RWPE2 (cell line): ENCODE measurements around the gene YWHAE.
A peak's percentile ranks its signal among the peaks of the same experiment; 100 is the strongest.

Experiments
- ATAC-seq: fragments of 200-7000 bp; cut with Tn5 transposase; 3 replicates; pipeline ENCODE4 v1.9.1; 2021; ENCODE audit warnings: low read depth
- DNase-seq: peaks from one replicate; pipeline ENCODE4 v3.0.0-alpha.2; 2020; ENCODE audit warnings: low spot score
- H3K27ac ChIP-seq: fragments of 450-650 bp; 2 replicates; pipeline ENCODE4 v1.5.1; 2017; ENCODE audit warnings: mild to moderate bottlenecking; ENCODE audit not compliant: poor library complexity, severe bottlenecking
- H3K27me3 ChIP-seq: fragments of 250-450 bp; sonication (Bioruptor Pico); 2 replicates; pipeline ENCODE4 v1.5.1; 2021; ENCODE audit warnings: mild to moderate bottlenecking, moderate library complexity; ENCODE audit not compliant: insufficient read depth, poor library complexity, severe bottlenecking
- H3K36me3 ChIP-seq: fragments of 250-450 bp; sonication (Bioruptor Pico); 2 replicates; pipeline ENCODE4 v1.5.1; 2020; ENCODE audit warnings: low read depth, mild to moderate bottlenecking, moderate library complexity
- H3K4me1 ChIP-seq: fragments of 250-450 bp; sonication (Bioruptor Pico); 2 replicates; pipeline ENCODE4 v1.5.1; 2021; ENCODE audit warnings: mild to moderate bottlenecking, moderate library complexity; ENCODE audit not compliant: insufficient read depth, poor library complexity, severe bottlenecking
- H3K4me3 ChIP-seq: fragments of 250-450 bp; sonication (Bioruptor Pico); 2 replicates; pipeline ENCODE4 v1.5.1; 2021; ENCODE audit warnings: mild to moderate bottlenecking, moderate library complexity; ENCODE audit not compliant: severe bottlenecking
- H3K9me3 ChIP-seq: fragments of 250-450 bp; sonication (Bioruptor Pico); 2 replicates; pipeline ENCODE4 v1.5.1; 2021; ENCODE audit warnings: mild to moderate bottlenecking, moderate library complexity; ENCODE audit not compliant: severe bottlenecking
- TF ChIP-seq, protein P1 (sequence below): fragments of 450-650 bp; IDR thresholded peaks from one replicate; pipeline ENCODE4 v1.5.1; 2017; ENCODE audit warnings: mild to moderate bottlenecking, moderate library complexity; ENCODE audit not compliant: poor library complexity, severe bottlenecking

YWHAE gene

DNA sequence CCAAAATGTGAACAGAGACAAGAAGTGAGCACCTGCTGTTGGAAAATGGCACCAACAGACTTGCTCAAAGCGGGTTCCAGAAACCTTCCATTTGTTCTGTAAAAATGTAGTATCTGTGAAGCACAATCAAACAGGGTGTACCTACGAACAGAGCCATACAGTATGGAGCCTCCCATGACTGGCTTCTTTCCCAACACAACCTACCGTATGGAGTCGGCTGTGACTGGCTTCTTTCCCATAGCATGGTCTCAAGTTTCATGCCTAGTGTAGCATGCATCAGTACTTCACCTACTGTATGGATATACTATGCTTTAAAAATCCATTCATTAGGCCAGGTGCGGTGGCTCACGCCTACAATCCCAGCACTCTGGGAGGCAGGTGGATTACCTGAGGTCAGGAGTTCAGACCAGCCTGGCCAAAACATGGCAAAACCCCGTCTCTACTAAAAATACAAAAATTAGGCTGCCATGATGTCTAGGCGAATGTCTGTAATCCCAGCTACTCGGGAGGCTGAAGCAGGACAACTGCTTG lies 26.2 kb downstream of the YWHAE start:
- Histone ChIP-seq H3K4me3 (no peak overlapping the region), H3K4me1 (peaks cover 12% of the 10 kb centered on the region), H3K27me3 (no peaks in the 10 kb centered on the region), H3K9me3 (no peaks in the 10 kb centered on the region), H3K27ac (no peak overlapping the region), H3K36me3 (peaks cover 77% of the 10 kb centered on the region)
- TF ChIP-seq, protein P1, sequence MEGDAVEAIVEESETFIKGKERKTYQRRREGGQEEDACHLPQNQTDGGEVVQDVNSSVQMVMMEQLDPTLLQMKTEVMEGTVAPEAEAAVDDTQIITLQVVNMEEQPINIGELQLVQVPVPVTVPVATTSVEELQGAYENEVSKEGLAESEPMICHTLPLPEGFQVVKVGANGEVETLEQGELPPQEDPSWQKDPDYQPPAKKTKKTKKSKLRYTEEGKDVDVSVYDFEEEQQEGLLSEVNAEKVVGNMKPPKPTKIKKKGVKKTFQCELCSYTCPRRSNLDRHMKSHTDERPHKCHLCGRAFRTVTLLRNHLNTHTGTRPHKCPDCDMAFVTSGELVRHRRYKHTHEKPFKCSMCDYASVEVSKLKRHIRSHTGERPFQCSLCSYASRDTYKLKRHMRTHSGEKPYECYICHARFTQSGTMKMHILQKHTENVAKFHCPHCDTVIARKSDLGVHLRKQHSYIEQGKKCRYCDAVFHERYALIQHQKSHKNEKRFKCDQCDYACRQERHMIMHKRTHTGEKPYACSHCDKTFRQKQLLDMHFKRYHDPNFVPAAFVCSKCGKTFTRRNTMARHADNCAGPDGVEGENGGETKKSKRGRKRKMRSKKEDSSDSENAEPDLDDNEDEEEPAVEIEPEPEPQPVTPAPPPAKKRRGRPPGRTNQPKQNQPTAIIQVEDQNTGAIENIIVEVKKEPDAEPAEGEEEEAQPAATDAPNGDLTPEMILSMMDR = no peak
- ATAC-seq (peak; percentile 12; the same call in 1 of the 3 replicates), DNase-seq (no peak)

DNA sequence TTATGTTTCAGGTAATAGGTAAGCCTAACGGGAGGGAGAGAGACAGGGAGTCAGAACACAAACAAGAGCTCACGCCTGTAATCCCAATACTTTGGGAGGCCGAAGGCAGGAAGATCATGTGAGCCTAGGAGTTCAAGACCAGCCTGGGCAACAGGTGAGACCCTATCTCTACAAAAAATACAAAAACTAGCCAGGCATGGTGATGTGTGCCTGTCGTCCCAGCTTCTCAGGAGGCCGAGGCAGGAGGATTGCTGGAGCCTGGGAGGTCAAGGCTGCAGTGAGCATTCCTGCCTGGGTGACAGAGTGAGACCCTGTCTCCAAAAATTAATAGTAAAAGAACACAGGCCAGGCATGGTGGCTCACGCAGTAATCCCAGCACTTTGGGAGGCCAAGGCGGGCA lies 27.4 kb downstream of the YWHAE start:
- TF ChIP-seq, protein P1 = no peak
- DNase-seq (no peak), ATAC-seq (no peak)
- Histone ChIP-seq H3K4me1 (peaks cover 8% of the 10 kb centered on the region), H3K36me3 (peaks cover 69% of the 10 kb centered on the region), H3K9me3 (no peaks in the 10 kb centered on the region), H3K27me3 (no peaks in the 10 kb centered on the region), H3K4me3 (no peak overlapping the region), H3K27ac (no peak overlapping the region)

DNA sequence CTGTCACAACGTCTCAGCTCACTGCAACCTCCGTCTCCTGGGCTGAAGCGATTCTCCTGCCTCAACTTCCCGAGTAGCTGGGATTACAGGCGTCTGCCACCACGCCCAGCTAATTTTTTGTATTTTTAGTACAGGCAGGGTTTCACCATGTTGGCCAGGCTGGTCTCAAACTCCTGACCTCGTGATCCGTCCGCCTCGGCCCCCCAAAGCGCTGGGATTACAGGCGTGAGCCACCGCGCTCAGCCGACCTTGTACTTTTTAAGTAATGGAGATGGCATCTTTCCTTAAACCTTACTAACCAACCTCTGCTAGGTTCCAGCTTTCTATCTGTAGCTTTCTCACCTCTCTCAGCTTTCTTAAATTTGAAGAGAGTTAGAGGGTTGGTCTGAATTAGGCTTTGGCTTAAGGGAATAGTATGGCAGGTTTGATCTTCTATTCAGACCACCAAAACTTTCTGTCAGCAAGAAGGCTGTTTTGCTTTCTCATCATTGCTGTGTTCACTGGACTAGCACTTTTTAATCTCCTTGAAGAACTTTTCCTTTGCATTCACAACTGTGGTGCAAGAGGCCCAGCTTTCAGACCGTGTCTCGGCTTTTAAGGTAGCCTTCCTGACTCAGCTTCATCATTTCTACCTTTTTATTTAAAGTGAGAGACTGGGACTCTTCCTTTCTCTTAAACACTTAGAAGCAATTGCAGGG lies 28.0 kb downstream of the YWHAE start:
- Histone ChIP-seq H3K36me3 (peaks cover 65% of the 10 kb centered on the region), H3K27ac (no peak overlapping the region), H3K4me3 (no peak overlapping the region), H3K4me1 (peaks cover 13% of the 10 kb centered on the region), H3K27me3 (no peaks in the 10 kb centered on the region), H3K9me3 (no peaks in the 10 kb centered on the region)
- TF ChIP-seq, protein P1 = no peak
- ATAC-seq (no peak), DNase-seq (no peak)

DNA sequence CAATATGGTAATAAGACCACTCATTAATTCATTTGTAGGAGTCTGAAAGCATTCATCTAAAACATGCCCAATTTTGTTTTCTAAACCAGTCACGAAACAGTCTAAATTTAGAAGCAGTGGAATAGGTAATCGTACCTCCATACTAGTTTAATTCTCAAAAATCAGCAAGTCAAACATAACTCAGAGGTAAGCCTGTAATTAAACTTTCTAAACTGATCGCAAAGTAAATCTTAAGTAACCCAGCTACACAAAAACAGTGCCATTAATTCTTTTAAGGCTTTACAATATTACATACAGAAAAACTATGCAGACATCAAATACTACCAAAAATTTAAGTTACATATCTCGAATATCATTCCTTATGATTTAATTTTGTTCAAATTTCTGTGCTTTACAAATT lies 31.4 kb downstream of the YWHAE start:
- Histone ChIP-seq H3K27ac (peak overlapping the region; percentile 38), H3K27me3 (no peaks in the 10 kb centered on the region), H3K36me3 (peaks cover 59% of the 10 kb centered on the region), H3K4me1 (peaks cover 31% of the 10 kb centered on the region), H3K9me3 (no peaks in the 10 kb centered on the region), H3K4me3 (no peak overlapping the region)
- DNase-seq (no peak), ATAC-seq (no peak)
- TF ChIP-seq, protein P1 = no peak

DNA sequence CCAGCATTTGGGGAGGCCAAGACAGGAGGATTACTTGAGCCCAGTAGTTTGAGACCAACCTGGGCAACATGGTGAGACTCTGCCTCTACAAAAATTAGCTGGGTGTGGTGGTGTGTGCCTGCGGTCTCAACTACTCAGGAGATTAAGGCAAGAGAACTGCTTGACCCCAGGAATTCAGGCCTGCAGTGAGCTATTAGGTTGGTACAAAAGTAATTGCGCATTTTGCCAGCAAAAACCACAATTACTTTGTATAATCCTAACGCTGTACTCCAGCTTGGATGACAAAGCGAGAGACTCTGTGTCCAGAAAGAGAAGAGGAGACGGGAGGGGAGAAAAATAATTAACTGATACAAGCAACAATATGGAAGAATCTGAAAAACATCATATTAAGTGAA lies 32.7 kb downstream of the YWHAE start:
- H3K27ac ChIP-seq = peak overlapping the region; percentile 38
- peaks cover 59% of the 10 kb centered on the region for H3K36me3 ChIP-seq
- no peak overlapping the region for H3K4me3 ChIP-seq
- TF ChIP-seq, protein P1 = no peak
- H3K9me3 ChIP-seq = no peaks in the 10 kb centered on the region
- ATAC-seq = peak; percentile 30
- no peaks in the 10 kb centered on the region for H3K27me3 ChIP-seq
- H3K4me1 ChIP-seq = peaks cover 31% of the 10 kb centered on the region
- no peak for DNase-seq
